Stimulated activated effector memory CD8-positive, alpha-beta T cell treated with anti-CD3 and anti-CD28 coated beads, Interleukin-12 subunit alpha, Interleukin-12 subunit beta, amount 100 ng/mL, for 72 hours (primary cell): ENCODE data around the gene TLK1.
"Not testable (repeated sequence)": the region's sequence is repeated elsewhere in the genome, so short reads cannot be mapped to it uniquely, and the experiment has no call there.

Source experiments
- ATAC-seq: fragments of 150-1000 bp; cut with Tn5 transposase; 2 replicates; pipeline ENCODE4 v1.10.0; 2021
- DNase-seq, 2 donors: peaks; one replicate each; pipeline ENCODE4 v3.0.0; 2021 to 2022; ENCODE audit warnings: low spot score in 2 of 2
- H3K27ac Mint-ChIP-seq: one replicate; pipeline ENCODE4 v1.8.0; 2022; ENCODE audit warnings: mild to moderate bottlenecking, mixed read lengths
- H3K36me3 Mint-ChIP-seq: one replicate; pipeline ENCODE4 v1.8.0; 2022; ENCODE audit warnings: mild to moderate bottlenecking, mixed read lengths
- H3K4me1 Mint-ChIP-seq: one replicate; pipeline ENCODE4 v1.8.0; 2022; ENCODE audit warnings: mixed read lengths
- H3K4me3 Mint-ChIP-seq: one replicate; pipeline ENCODE4 v1.8.0; 2022; ENCODE audit warnings: mild to moderate bottlenecking, mixed read lengths
- H3K9me3 Mint-ChIP-seq: one replicate; pipeline ENCODE4 v1.8.0; 2022; ENCODE audit warnings: mixed read lengths

The TLK1 gene

GRCh38 chr2:171088057-171088834 lies 72.4 kb downstream of the TLK1 start:
- DNase-seq (no peak), ATAC-seq (no peak)
- H3K27ac Mint-ChIP-seq = no peak overlapping the region
- H3K4me1 Mint-ChIP-seq = peaks cover 38% of the 10 kb centered on the region
- peaks cover 16% of the 10 kb centered on the region for H3K36me3 Mint-ChIP-seq
- H3K9me3 Mint-ChIP-seq = no peaks in the 10 kb centered on the region
- H3K4me3 Mint-ChIP-seq = no peak overlapping the region

- Mint-ChIP-seq H3K9me3 (no peaks in the 10 kb centered on the region), H3K4me3 (no peak overlapping the region), H3K27ac (peak overlapping the region; percentile 48), H3K36me3 (peaks cover 20% of the 10 kb centered on the region), H3K4me1 (peaks cover 35% of the 10 kb centered on the region)
- no peak for ATAC-seq
- no peak for DNase-seq
These were observed 73.1 kb downstream of the TLK1 start for GRCh38 chr2:171087547-171087946.

GRCh38 chr2:171086352-171087290 lies 74.1 kb downstream of the TLK1 start:
- Mint-ChIP-seq H3K9me3 (no peaks in the 10 kb centered on the region), H3K36me3 (peaks cover 29% of the 10 kb centered on the region), H3K27ac (no peak overlapping the region), H3K4me1 (peaks cover 35% of the 10 kb centered on the region), H3K4me3 (peak overlapping the region; percentile 27)
- ATAC-seq (peak; percentile 72), DNase-seq (peak in 1 of 2 donors; percentile 54)

GRCh38 chr2:171084128-171084527 lies 76.6 kb downstream of the TLK1 start:
- Mint-ChIP-seq H3K9me3 (no peaks in the 10 kb centered on the region), H3K27ac (peak overlapping the region; percentile 7), H3K4me1 (peaks cover 32% of the 10 kb centered on the region), H3K36me3 (peaks cover 41% of the 10 kb centered on the region), H3K4me3 (no peak overlapping the region)
- DNase-seq (no peak), ATAC-seq (no peak)

- H3K9me3 Mint-ChIP-seq = no peaks in the 10 kb centered on the region
- no peak for DNase-seq
- H3K27ac Mint-ChIP-seq = no peak overlapping the region
- H3K4me3 Mint-ChIP-seq = no peak overlapping the region
- peaks cover 36% of the 10 kb centered on the region for H3K4me1 Mint-ChIP-seq
- H3K36me3 Mint-ChIP-seq = peaks cover 47% of the 10 kb centered on the region
- no peak for ATAC-seq
These were observed 77.2 kb downstream of the TLK1 start for GRCh38 chr2:171083451-171083850.

- Mint-ChIP-seq H3K27ac (no peak overlapping the region), H3K9me3 (no peaks in the 10 kb centered on the region), H3K36me3 (peaks cover 59% of the 10 kb centered on the region), H3K4me1 (peaks cover 32% of the 10 kb centered on the region), H3K4me3 (no peak overlapping the region)
- ATAC-seq = no peak
- DNase-seq = no peak
These were observed 79.0 kb downstream of the TLK1 start for GRCh38 chr2:171081649-171082111.

- no peaks in the 10 kb centered on the region for H3K9me3 Mint-ChIP-seq
- H3K27ac Mint-ChIP-seq = no peak overlapping the region
- no peak for ATAC-seq
- H3K4me1 Mint-ChIP-seq = peaks cover 26% of the 10 kb centered on the region
- H3K36me3 Mint-ChIP-seq = peaks cover 62% of the 10 kb centered on the region
- no peak for DNase-seq
- no peak overlapping the region for H3K4me3 Mint-ChIP-seq
These were observed 80.1 kb downstream of the TLK1 start for GRCh38 chr2:171080607-171081006.

GRCh38 chr2:171076422-171076821 lies 84.3 kb downstream of the TLK1 start:
- H3K27ac Mint-ChIP-seq, DNase-seq, H3K9me3 Mint-ChIP-seq, ATAC-seq, H3K4me3 Mint-ChIP-seq: not testable (repeated sequence)
- Mint-ChIP-seq H3K36me3 (peaks cover 76% of the 10 kb centered on the region), H3K4me1 (peaks cover 14% of the 10 kb centered on the region)

- H3K9me3 Mint-ChIP-seq = no peaks in the 10 kb centered on the region
- ATAC-seq (no peak), DNase-seq (no peak)
- H3K27ac Mint-ChIP-seq = no peak overlapping the region
- H3K4me3 Mint-ChIP-seq = no peak overlapping the region
- peaks cover 51% of the 10 kb centered on the region for H3K36me3 Mint-ChIP-seq
- peaks cover 3% of the 10 kb centered on the region for H3K4me1 Mint-ChIP-seq
These were observed 88.5 kb downstream of the TLK1 start for GRCh38 chr2:171072164-171072563.

GRCh38 chr2:171069286-171069956 lies 91.3 kb downstream of the TLK1 start:
- no peak overlapping the region for H3K4me3 Mint-ChIP-seq
- no peak overlapping the region for H3K27ac Mint-ChIP-seq

GRCh38 chr2:171066110-171066509 lies 94.6 kb downstream of the TLK1 start:
- Mint-ChIP-seq H3K36me3 (peaks cover 10% of the 10 kb centered on the region), H3K27ac (no peak overlapping the region), H3K4me3 (no peak overlapping the region), H3K4me1 (no peaks in the 10 kb centered on the region), H3K9me3 (no peaks in the 10 kb centered on the region)
- ATAC-seq (no peak), DNase-seq (no peak)

More at GRCh38 chr2:171069286-171069956, 91.3 kb downstream of the TLK1 start:
- DNase-seq = no peak
- no peaks in the 10 kb centered on the region for H3K4me1 Mint-ChIP-seq
- peaks cover 39% of the 10 kb centered on the region for H3K36me3 Mint-ChIP-seq
- no peaks in the 10 kb centered on the region for H3K9me3 Mint-ChIP-seq
- ATAC-seq = no peak

- peaks cover 82% of the 10 kb centered on the region for H3K36me3 Mint-ChIP-seq
- H3K4me3 Mint-ChIP-seq = no peak overlapping the region
- H3K27ac Mint-ChIP-seq = no peak overlapping the region
- ATAC-seq (no peak), DNase-seq (no peak)
- H3K9me3 Mint-ChIP-seq = no peaks in the 10 kb centered on the region
- peaks cover 5% of the 10 kb centered on the region for H3K4me1 Mint-ChIP-seq
These were observed 103.1 kb downstream of the TLK1 start for GRCh38 chr2:171057575-171057974.

GRCh38 chr2:171056307-171056706 lies 104.4 kb downstream of the TLK1 start:
- Mint-ChIP-seq H3K4me1 (peaks cover 5% of the 10 kb centered on the region), H3K4me3 (no peak overlapping the region), H3K9me3 (no peaks in the 10 kb centered on the region), H3K27ac (no peak overlapping the region), H3K36me3 (peaks cover 92% of the 10 kb centered on the region)
- DNase-seq (no peak), ATAC-seq (no peak)

- H3K36me3 Mint-ChIP-seq = peaks cover 92% of the 10 kb centered on the region
- DNase-seq (no peak), ATAC-seq (no peak)
- no peak overlapping the region for H3K4me3 Mint-ChIP-seq
- no peaks in the 10 kb centered on the region for H3K9me3 Mint-ChIP-seq
- no peak overlapping the region for H3K27ac Mint-ChIP-seq
- peaks cover 5% of the 10 kb centered on the region for H3K4me1 Mint-ChIP-seq
These were observed 111.0 kb downstream of the TLK1 start for GRCh38 chr2:171049691-171050090.

- Mint-ChIP-seq H3K9me3 (no peaks in the 10 kb centered on the region), H3K4me1 (peaks cover 22% of the 10 kb centered on the region), H3K36me3 (peaks cover 88% of the 10 kb centered on the region), H3K27ac (no peak overlapping the region), H3K4me3 (no peak overlapping the region)
- ATAC-seq (no peak), DNase-seq (no peak)
These were observed 114.6 kb downstream of the TLK1 start for GRCh38 chr2:171046048-171046560.
